Lower leg skin (tissue), 3 donors: Measurements from ENCODE around the gene BIRC7.

Source experiments
- POLR2A ChIP-seq, 2 donors: fragments of 450-650 bp; IDR thresholded peaks; one replicate each; pipeline ENCODE4 v1.6.1; 2016 to 2017; ENCODE audit warnings: antibody characterized with exemption in 2 of 2, mild to moderate bottlenecking in 1 of 2, moderate library complexity in 1 of 2
- TF ChIP-seq, protein P1 (sequence below), 3 donors: fragments of 450-650 bp; IDR thresholded peaks; one replicate each; pipeline ENCODE4 v1.5.1; 2016; ENCODE audit warnings: antibody characterized with exemption in 3 of 3, mild to moderate bottlenecking in 3 of 3, moderate library complexity in 2 of 3

DNA sequence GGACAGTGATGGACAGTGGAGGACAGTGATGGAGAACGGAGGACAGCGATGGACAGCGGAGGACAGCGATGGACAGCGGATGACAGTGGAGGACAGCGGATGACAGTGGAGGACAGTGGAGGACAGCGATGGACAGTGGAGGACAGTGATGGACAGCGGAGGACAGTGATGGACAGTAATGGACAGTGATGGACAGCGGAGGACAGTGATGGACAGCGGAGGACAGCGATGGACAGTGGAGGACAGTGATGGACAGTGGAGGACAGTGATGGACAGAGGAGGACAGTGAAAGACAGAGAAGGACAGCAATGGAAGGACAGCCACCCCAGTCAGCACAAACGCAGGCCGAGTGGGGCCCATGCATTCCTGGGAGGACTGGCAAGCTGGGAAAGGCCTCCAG is 21.9 kb downstream of the BIRC7 start:
- TF ChIP-seq, protein P1, sequence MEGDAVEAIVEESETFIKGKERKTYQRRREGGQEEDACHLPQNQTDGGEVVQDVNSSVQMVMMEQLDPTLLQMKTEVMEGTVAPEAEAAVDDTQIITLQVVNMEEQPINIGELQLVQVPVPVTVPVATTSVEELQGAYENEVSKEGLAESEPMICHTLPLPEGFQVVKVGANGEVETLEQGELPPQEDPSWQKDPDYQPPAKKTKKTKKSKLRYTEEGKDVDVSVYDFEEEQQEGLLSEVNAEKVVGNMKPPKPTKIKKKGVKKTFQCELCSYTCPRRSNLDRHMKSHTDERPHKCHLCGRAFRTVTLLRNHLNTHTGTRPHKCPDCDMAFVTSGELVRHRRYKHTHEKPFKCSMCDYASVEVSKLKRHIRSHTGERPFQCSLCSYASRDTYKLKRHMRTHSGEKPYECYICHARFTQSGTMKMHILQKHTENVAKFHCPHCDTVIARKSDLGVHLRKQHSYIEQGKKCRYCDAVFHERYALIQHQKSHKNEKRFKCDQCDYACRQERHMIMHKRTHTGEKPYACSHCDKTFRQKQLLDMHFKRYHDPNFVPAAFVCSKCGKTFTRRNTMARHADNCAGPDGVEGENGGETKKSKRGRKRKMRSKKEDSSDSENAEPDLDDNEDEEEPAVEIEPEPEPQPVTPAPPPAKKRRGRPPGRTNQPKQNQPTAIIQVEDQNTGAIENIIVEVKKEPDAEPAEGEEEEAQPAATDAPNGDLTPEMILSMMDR (IDR thresholded peaks at IDR 0.05), result no peak
- TF ChIP-seq POLR2A (IDR thresholded peaks at IDR 0.05), result no peak
